GM21619 (cell line): Measurements from ENCODE around the gene GALNT10.

ENCODE experiments used
- ATAC-seq: cut with Tn5 transposase; IDR thresholded peaks from one replicate; pipeline ENCODE4 v1.9.1; 2021; ENCODE audit not compliant: unreplicated experiment

Gene GALNT10

GRCh38 chr5:154230526-154230925 lies 40.0 kb downstream of the GALNT10 start:
- ATAC-seq = no peak

DNA sequence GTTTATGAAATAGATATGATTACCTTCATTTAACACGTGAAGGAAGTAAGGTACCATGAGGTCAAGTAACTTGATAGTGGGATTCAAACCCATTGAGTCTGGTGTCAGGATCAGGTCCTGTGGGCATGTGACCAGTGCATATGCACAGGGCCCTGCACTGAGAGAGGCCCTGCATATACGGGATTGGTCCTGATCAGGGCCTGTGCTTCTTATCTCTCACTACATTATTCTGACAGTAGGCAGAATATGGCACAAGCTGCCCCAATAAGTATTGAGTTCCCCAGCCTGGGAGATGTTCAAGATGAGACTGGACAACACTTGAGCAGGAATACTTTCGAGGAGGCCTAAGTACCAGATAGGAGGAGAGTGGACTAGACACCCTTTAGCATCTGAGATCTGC lies 44.0 kb downstream of the GALNT10 start:
- ATAC-seq = no peak

- ATAC-seq = no peak
Observed at GRCh38 chr5:154236011-154236410, 45.5 kb downstream of the GALNT10 start.

- ATAC-seq = no peak
Observed at GRCh38 chr5:154236536-154237375, 46.2 kb downstream of the GALNT10 start.

GRCh38 chr5:154237376-154237743 lies 46.8 kb downstream of the GALNT10 start:
- no peak for ATAC-seq

GRCh38 chr5:154237946-154238345 lies 47.4 kb downstream of the GALNT10 start:
- peak; percentile 28 for ATAC-seq

- peak; percentile 69 for ATAC-seq
Observed at GRCh38 chr5:154238776-154239481, 48.4 kb downstream of the GALNT10 start.

DNA sequence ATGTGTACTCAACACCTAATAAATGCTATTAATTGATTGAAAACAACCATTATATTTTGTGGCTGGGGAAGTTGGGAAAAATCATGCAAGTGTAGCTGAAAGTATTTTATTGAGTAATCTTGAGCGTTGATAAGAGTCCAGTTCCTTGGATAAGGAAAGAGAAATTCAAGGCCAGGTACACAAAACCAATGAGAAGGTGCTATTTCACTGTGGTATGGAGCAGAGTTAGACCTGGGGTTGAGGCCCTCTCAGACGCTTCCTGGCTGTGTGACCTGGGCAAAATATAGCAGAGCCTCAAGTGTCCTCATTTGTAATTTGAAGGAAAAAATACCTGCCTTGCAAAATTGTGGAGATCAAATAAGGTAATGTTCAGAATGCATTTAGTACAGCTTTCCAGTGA lies 50.1 kb downstream of the GALNT10 start:
- no peak for ATAC-seq

DNA sequence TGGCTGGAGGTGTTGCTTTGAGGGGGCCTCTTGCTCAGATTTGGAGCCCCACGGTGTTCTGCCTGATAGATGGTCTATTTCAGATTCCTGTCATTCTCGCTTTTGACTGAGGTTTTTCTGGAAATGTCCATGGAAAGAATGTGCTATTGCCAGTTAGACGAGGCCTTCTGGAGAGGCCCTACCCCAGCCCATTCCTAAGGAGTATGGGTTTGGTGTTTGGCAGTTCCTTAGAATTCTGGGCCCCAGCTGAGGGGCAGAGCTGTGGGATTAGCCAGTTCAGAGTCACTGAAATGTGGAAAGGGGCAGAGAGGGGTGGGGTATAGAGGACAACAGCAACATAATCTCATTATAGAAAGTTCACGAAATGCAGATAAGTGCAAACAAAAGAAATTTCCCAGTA lies 50.5 kb downstream of the GALNT10 start:
- ATAC-seq = no peak

DNA sequence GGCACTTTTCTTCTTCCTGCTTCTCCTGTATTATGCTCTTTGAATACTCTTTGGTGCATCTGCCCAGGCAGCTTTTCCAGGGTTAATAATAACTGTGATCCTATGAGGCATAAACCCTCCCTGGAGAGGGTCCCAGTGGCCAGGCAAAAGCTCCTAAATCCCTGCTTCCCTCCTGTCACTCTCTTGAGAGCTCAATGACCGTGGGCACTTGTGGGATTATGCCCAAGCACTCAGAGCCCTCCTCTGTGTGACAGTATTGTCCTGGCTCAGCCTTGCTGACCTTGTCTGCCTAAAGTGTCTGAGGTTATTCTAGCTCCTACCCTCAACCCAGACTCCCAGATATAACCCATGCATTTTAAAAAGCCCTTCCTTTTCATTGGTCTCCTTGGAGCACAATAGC lies 51.9 kb downstream of the GALNT10 start:
- no peak for ATAC-seq

GRCh38 chr5:154242964-154243376 lies 52.4 kb downstream of the GALNT10 start:
- ATAC-seq = peak; percentile 54

GRCh38 chr5:154243736-154244135 lies 53.2 kb downstream of the GALNT10 start:
- ATAC-seq = no peak

DNA sequence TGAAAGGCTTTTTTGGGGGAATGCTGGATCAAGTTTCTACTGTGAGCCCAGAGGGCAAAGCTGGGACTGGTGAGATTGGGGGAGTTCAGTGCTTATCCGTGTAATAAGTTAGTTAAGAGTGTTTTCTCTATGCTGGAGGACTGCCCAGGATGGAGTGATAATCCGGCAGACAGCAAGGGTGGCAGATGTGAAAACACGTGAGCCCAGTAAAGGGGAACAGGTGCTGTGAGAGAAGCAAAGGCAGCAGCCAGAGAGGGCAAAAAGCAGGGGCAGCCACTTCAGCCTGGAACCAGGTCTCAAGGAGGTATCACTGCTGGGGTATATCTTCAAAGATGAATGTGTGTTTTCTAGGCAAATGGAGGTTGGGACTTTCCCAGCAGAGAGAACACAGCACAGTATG lies 53.9 kb downstream of the GALNT10 start:
- ATAC-seq = no peak

GRCh38 chr5:154248691-154249090 lies 58.2 kb downstream of the GALNT10 start:
- ATAC-seq = no peak

- ATAC-seq = no peak
Observed at GRCh38 chr5:154249826-154250225, 59.3 kb downstream of the GALNT10 start.

DNA sequence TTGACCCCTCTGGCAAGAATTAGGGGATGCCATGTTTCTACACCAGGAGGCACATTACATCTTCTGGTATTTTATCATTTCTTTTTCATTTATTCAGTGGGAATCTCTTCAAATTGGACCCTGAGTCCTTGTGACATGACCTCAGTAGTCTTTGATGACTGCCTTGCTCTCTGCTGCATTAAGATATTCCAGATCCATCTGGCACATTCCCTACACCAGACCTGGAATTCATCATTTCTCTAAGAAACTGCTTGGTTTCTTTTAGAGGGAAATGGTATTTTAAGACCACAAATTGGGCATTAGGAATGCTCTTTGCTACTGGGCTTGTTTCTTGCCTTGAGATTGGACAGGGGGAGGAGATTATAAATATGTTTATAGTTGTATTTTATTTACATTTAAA lies 61.0 kb downstream of the GALNT10 start:
- ATAC-seq = no peak

GRCh38 chr5:154253807-154254206 lies 63.3 kb downstream of the GALNT10 start:
- ATAC-seq = no peak

DNA sequence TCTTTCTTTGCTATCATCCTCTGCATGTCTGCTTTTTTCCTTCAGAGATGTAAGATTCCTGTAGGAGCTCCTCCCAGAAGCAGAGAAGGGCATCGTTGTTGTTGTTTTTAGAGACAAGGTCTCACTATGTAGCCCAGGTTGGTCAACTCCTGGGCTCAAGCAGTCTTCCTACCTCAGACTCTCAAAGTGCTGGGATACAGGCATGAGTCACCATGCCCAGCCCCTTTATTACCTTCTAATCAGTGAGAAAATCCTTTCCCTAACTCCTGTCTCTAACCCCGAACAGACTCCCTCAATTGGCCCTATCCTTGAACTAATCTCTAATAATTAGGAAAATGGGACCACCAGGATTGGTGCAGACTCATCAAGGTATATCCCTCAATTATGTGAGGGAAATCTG lies 64.4 kb downstream of the GALNT10 start:
- ATAC-seq = no peak

- no peak for ATAC-seq
Observed at GRCh38 chr5:154257046-154257445, 66.5 kb downstream of the GALNT10 start.

DNA sequence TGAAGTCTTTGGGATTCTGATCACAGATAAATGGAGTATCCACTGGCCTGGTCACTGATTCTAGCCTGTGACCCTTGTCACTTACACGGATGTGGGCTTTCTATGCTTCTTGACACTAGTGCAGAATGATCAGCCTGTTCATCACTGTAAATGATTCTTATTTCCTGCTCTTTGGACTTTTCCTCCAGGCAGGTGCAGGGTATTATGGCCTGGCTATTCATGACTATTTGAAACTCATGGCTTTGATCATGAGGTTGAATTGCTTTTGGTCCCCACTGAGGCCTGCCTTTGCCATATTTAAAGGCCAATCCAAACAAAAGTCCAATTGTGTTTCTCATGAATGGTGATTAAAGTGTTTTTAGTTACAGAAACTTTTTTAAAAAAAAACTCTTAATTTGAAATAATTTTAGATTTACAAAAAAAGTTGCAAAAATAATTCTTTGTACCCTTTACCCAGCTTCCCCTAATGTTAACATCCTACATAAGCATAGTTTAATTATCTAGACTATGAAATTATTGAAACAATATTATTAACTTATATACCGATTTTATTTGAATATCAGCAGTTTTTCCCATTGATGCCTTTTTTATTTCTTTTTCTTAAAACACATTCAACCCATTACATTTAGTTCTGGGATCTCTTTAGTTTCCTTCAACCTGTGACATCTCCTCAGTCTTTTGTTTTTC lies 68.1 kb downstream of the GALNT10 start:
- no peak for ATAC-seq

DNA sequence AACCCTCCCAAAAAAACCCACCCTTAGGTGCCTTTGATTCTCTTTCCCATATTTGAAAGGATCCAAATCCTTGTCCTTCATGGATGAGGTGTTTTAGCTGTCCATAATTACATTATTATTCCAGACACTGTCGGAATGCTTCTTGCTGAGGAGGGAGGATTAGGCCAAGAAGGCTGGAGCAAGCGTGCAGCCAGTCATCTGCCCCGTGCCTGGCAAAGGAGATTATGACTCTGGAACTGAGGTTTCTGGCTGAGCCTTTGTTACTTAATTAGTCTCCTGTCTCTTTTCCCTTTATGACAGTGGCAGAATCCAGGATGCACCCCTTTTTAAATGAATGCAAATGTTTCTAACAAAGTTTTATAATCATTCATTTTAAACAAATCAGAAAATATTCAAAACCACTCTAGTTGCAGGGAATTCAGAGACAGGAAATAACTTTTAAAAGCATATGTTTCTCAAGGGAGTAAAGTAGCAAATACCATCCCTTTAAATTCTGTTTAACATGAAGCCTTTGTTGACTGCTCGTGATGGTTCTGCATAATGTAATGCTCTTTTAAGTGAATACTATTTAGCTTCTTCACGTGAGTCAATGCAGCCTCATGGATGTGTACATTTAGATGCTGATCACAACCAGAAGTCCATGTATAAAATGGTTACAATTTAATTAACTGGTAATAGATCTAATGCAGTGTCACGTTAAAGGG lies 69.8 kb downstream of the GALNT10 start:
- no peak for ATAC-seq
